ENCODE results near the gene PROB1. TPM values are rescaled to one million over a fixed set of nuclear protein-coding genes. Genes with fewer than 3 reads are reported as not detected.
"Not testable (repeated sequence)": the region's sequence is repeated elsewhere in the genome, so short reads cannot be mapped to it uniquely, and the experiment has no call there.

Gene PROB1
- polyA plus RNA-seq, 4 donors: 0.45 to 2.3 (median 0.79) TPM

DNA sequence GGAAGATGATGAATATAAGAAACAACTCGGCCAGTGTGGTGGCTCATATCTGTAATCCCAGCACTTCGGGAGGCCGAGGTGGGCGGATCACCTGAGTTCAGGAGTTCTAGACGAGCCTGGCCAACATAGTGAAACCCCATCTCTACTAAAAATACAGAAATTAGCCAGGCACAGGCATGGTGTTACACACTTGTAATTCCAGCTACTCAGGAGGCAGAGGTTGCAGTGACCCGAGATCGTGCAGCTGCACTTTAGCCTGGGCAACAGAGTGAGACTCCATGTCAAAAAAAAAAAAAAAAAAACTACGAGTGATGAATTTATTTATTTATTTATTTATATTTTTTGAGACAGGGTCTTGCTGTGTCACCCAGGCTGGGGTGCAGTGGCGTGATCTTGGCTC lies 47.0 kb downstream of the PROB1 start:
- H3K27ac ChIP-seq (ENCODE audit: low read depth in 1 of 3, low read length in 2 of 3); H3K4me3 ChIP-seq (ENCODE audit: low read depth in 1 of 3, low read length in 3 of 3); H3K27me3 ChIP-seq (ENCODE audit: control insufficient read depth in 3 of 3, insufficient read depth in 3 of 3, low read length in 3 of 3); DNase-seq; FAIRE-seq; H3K9me3 ChIP-seq (ENCODE audit: control insufficient read depth in 2 of 2, insufficient read depth in 1 of 2, low read depth in 1 of 2, low read length in 1 of 2): not testable (repeated sequence)
- peaks cover 0 to 34% (median 0%) of the 10 kb centered on the region in 3 donors for H3K36me3 ChIP-seq (ENCODE audit: control insufficient read depth in 3 of 3, insufficient read depth in 2 of 3, low read depth in 1 of 3, low read length in 3 of 3)
- WGBS, 3 donors: 81 to 89% (median 81%) methylated on average over 9 of the region's 9 CpGs
- H3K4me1 ChIP-seq (ENCODE audit: control insufficient read depth in 3 of 3, insufficient read depth in 2 of 3, low read depth in 1 of 3, low read length in 2 of 3): peaks cover 2 to 12% (median 6%) of the 10 kb centered on the region in 3 donors

DNA sequence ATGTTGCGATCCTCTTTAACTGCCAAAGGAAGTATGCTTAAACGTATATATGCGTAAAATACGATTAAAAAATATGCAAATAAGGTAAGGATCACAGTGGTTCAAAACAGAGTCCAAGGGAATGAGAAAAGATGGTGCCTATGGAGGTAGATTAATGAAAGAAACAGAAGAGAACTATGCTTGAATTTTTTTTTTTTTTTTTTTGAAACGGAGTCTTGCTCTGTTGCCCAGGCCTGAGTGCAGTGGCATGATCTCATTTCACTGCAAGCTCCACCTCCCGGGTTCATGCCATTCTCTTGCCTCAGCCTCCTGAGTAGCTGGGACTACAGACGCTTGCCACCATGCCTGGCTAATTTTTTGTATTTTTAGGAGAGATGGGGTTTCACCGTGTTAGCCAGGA lies 49.5 kb downstream of the PROB1 start:
- H3K27ac ChIP-seq (ENCODE audit: low read depth in 1 of 3, low read length in 2 of 3); FAIRE-seq; H3K9me3 ChIP-seq (ENCODE audit: control insufficient read depth in 2 of 2, insufficient read depth in 1 of 2, low read depth in 1 of 2, low read length in 1 of 2); DNase-seq; H3K4me3 ChIP-seq (ENCODE audit: low read depth in 1 of 3, low read length in 3 of 3); H3K27me3 ChIP-seq (ENCODE audit: control insufficient read depth in 3 of 3, insufficient read depth in 3 of 3, low read length in 3 of 3): not testable (repeated sequence)
- Histone ChIP-seq H3K4me1 (ENCODE audit: control insufficient read depth in 3 of 3, insufficient read depth in 2 of 3, low read depth in 1 of 3, low read length in 2 of 3) (peaks cover 2 to 15% (median 6%) of the 10 kb centered on the region in 3 donors), H3K36me3 (ENCODE audit: control insufficient read depth in 3 of 3, insufficient read depth in 2 of 3, low read depth in 1 of 3, low read length in 3 of 3) (peaks cover 0 to 28% (median 0%) of the 10 kb centered on the region in 3 donors)
- 95 to 96% (median 96%) methylated on average over 8 of the region's 8 CpGs for WGBS, 3 donors

DNA sequence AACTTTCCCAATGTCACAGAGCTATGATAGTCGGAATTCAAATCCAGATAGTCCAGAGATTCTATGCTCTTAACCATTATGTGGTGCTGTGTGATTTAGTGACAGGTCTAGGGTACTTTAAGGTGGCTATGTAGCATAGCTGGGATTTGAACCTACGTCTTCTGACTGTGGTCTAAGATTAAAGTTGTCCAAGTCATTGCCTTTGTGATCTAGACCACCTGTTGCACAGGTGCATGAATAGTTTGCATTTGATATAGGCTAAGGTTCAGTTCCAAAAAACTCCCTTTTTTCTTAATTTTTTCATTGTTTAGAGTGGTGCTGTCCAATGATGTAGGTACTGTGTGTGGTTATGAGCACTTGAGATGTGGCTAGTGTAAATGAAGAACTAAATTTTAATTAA lies 50.7 kb downstream of the PROB1 start:
- 60 to 84% (median 77%) methylated on average over 2 of the region's 2 CpGs for WGBS, 3 donors
- peaks cover 0 to 24% (median 0%) of the 10 kb centered on the region in 3 donors for H3K36me3 ChIP-seq (ENCODE audit: control insufficient read depth in 3 of 3, insufficient read depth in 2 of 3, low read depth in 1 of 3, low read length in 3 of 3)
- peaks cover 2 to 15% (median 6%) of the 10 kb centered on the region in 3 donors for H3K4me1 ChIP-seq (ENCODE audit: control insufficient read depth in 3 of 3, insufficient read depth in 2 of 3, low read depth in 1 of 3, low read length in 2 of 3)
- no peak overlapping the region for H3K4me3 ChIP-seq (ENCODE audit: low read depth in 1 of 3, low read length in 3 of 3)
- H3K27ac ChIP-seq (ENCODE audit: low read depth in 1 of 3, low read length in 2 of 3): no peak overlapping the region
- no peaks in the 10 kb centered on the region for H3K27me3 ChIP-seq (ENCODE audit: control insufficient read depth in 3 of 3, insufficient read depth in 3 of 3, low read length in 3 of 3)
- no peak for DNase-seq
- no peaks in the 10 kb centered on the region for H3K9me3 ChIP-seq (ENCODE audit: control insufficient read depth in 2 of 2, insufficient read depth in 1 of 2, low read depth in 1 of 2, low read length in 1 of 2)
- FAIRE-seq: no peak

DNA sequence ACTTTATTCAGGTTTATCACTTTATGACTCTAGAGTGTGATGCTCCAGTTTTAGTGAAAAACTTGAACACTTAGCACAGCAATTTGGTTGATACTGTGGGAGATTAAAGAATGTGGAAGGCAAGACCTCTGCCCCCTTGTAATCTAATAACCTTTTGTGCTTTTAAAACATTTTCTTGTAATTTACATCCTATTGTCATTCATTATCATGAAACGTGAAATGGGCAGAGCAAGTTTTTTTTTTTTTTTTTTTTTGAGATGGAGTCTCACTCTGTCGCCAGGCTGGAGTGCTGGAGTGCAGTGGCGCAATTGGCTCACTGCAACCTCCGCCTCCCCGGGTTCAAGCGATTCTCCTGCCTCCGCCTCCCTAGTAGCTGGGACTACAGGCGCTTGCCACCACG lies 51.4 kb downstream of the PROB1 start:
- WGBS, 3 donors: 76 to 87% (median 82%) methylated on average over 9 of the region's 9 CpGs
- DNase-seq (no peak), FAIRE-seq (no peak)
- H3K36me3 ChIP-seq (ENCODE audit: control insufficient read depth in 3 of 3, insufficient read depth in 2 of 3, low read depth in 1 of 3, low read length in 3 of 3): peaks cover 0 to 24% (median 0%) of the 10 kb centered on the region in 3 donors
- H3K9me3 ChIP-seq (ENCODE audit: control insufficient read depth in 2 of 2, insufficient read depth in 1 of 2, low read depth in 1 of 2, low read length in 1 of 2): no peaks in the 10 kb centered on the region
- no peak overlapping the region for H3K27ac ChIP-seq (ENCODE audit: low read depth in 1 of 3, low read length in 2 of 3)
- peak overlapping the region in 2 of 3 donors; percentile 24 to 95 for H3K4me3 ChIP-seq (ENCODE audit: low read depth in 1 of 3, low read length in 3 of 3)
- H3K4me1 ChIP-seq (ENCODE audit: control insufficient read depth in 3 of 3, insufficient read depth in 2 of 3, low read depth in 1 of 3, low read length in 2 of 3): peaks cover 2 to 15% (median 6%) of the 10 kb centered on the region in 3 donors
- H3K27me3 ChIP-seq (ENCODE audit: control insufficient read depth in 3 of 3, insufficient read depth in 3 of 3, low read length in 3 of 3): no peaks in the 10 kb centered on the region

DNA sequence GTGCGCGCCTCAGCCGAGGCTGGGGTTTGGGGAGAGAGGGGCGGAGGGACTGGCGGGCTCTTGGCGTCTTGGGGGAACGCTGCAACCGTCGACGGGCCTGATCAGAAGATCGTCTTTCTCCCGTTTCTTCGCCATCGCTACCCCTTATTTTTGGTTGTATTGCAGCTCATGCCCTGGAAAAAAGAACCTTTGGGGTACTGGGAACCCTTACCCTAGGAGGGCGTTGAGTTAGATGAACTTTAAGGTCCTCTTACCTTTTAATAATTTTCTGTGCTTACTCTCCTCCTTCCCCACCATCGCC lies 52.5 kb downstream of the PROB1 start:
- DNase-seq (no peak), FAIRE-seq (no peak)
- Histone ChIP-seq H3K36me3 (ENCODE audit: control insufficient read depth in 3 of 3, insufficient read depth in 2 of 3, low read depth in 1 of 3, low read length in 3 of 3) (peaks cover 0 to 18% (median 0%) of the 10 kb centered on the region in 3 donors), H3K27ac (ENCODE audit: low read depth in 1 of 3, low read length in 2 of 3) (peak overlapping the region; percentile 93 to 100 (median 98)), H3K4me3 (ENCODE audit: low read depth in 1 of 3, low read length in 3 of 3) (peak overlapping the region; percentile 59 to 99 (median 95)), H3K27me3 (ENCODE audit: control insufficient read depth in 3 of 3, insufficient read depth in 3 of 3, low read length in 3 of 3) (no peaks in the 10 kb centered on the region), H3K9me3 (ENCODE audit: control insufficient read depth in 2 of 2, insufficient read depth in 1 of 2, low read depth in 1 of 2, low read length in 1 of 2) (no peaks in the 10 kb centered on the region), H3K4me1 (ENCODE audit: control insufficient read depth in 3 of 3, insufficient read depth in 2 of 3, low read depth in 1 of 3, low read length in 2 of 3) (peaks cover 2 to 15% (median 6%) of the 10 kb centered on the region in 3 donors)
- WGBS, 3 donors: 0 to 1% (median 0%) methylated on average over 16 of the region's 16 CpGs

DNA sequence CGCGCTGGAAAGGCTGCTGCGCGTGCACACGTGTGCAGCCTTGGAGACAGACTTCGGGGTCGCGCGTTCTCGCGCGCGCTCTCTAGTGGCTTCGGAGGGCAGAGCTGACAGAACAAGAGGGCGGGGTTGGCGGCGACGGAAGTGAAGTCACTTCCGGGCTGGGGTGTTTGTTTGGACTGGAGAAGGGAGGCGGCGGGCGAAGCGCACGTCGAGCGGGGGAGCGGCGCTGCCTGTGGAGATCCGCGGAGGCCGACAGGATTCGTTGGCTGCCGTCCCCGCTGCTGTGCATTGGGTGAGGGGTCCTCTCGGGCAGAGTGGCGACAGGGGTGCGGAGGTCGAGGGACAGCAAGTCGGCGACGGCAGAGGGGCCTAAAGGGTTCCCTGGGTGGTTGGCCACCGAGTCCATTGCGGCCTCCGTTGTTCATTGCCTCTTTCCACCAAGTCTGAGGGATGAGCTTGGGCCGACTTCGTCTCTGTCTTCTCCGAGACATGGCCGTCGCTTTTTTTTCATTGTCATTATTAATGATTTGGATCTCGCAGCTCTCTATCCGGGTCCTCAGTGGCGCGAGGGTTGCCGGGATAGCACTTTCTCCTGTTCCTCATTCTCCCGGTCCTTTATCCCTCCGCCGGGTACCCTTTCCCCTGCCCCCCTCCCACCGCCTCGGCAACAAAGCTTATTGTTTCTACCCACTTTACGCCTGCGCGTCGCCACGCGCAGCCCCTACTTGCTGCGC lies 53.0 kb downstream of the PROB1 start, which contains the start of gene PAIP2:
TSS of gene PAIP2 (plus strand) at position 166 of the 734 bp plus-strand sequence. CDS start 21,931 bp downstream, outside the sequence.
- no peaks in the 10 kb centered on the region for H3K9me3 ChIP-seq (ENCODE audit: control insufficient read depth in 2 of 2, insufficient read depth in 1 of 2, low read depth in 1 of 2, low read length in 1 of 2)
- H3K4me3 ChIP-seq (ENCODE audit: low read depth in 1 of 3, low read length in 3 of 3): peak within 1 kb of the TSS; percentile 59 to 99 (median 95)
- peak within 1 kb of the TSS; percentile 93 to 100 (median 98) for H3K27ac ChIP-seq (ENCODE audit: low read depth in 1 of 3, low read length in 2 of 3)
- FAIRE-seq: no peak
- peak; percentile 96 to 99 for DNase-seq
- no peaks in the 10 kb centered on the region for H3K27me3 ChIP-seq (ENCODE audit: control insufficient read depth in 3 of 3, insufficient read depth in 3 of 3, low read length in 3 of 3)
- H3K36me3 ChIP-seq (ENCODE audit: control insufficient read depth in 3 of 3, insufficient read depth in 2 of 3, low read depth in 1 of 3, low read length in 3 of 3): peaks cover 0 to 14% (median 0%) of the 10 kb centered on the region in 3 donors
- WGBS, 3 donors: 0% methylated on average over 56 to 66 of the region's 66 CpGs
- H3K4me1 ChIP-seq (ENCODE audit: control insufficient read depth in 3 of 3, insufficient read depth in 2 of 3, low read depth in 1 of 3, low read length in 2 of 3): peaks cover 2 to 15% (median 6%) of the 10 kb centered on the region in 3 donors

DNA sequence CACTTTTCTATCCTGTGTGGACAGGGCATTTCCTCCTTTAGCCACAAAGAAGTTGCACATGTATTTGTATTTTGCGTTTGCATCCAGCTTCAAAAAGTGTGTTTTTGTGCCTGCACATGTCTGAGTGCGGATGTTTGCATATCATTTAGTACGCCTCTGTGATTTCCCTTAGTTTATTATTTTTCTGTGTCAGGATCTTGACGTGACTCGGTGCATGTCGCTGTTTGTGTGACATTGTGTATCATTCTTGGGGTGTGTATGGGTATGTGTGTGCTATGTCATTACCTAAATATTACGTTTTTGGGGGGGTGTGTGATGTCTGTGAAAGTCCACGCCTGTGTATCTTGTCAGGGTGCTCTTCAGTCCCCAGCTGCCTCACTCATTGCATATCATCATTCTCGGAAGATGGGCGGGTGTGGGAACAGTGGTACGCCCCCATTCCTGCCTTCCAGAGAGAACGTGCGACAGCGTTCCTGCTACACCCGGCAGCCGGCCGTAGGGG lies 53.7 kb downstream of the PROB1 start:
- Histone ChIP-seq H3K9me3 (ENCODE audit: control insufficient read depth in 2 of 2, insufficient read depth in 1 of 2, low read depth in 1 of 2, low read length in 1 of 2) (no peaks in the 10 kb centered on the region), H3K36me3 (ENCODE audit: control insufficient read depth in 3 of 3, insufficient read depth in 2 of 3, low read depth in 1 of 3, low read length in 3 of 3) (peaks cover 0 to 8% (median 0%) of the 10 kb centered on the region in 3 donors), H3K27me3 (ENCODE audit: control insufficient read depth in 3 of 3, insufficient read depth in 3 of 3, low read length in 3 of 3) (no peaks in the 10 kb centered on the region), H3K4me3 (ENCODE audit: low read depth in 1 of 3, low read length in 3 of 3) (peak overlapping the region in 2 of 3 donors; percentile 95 to 99), H3K27ac (ENCODE audit: low read depth in 1 of 3, low read length in 2 of 3) (peak overlapping the region in 1 of 3 donors; percentile 93), H3K4me1 (ENCODE audit: control insufficient read depth in 3 of 3, insufficient read depth in 2 of 3, low read depth in 1 of 3, low read length in 2 of 3) (peaks cover 2 to 15% (median 6%) of the 10 kb centered on the region in 3 donors)
- FAIRE-seq (no peak), DNase-seq (peak in 1 of 2 donors; percentile 17)
- 1 to 4% (median 2%) methylated on average over 17 of the region's 17 CpGs for WGBS, 3 donors

Data from small intestine (tissue), 7 donors.